Measurements from ENCODE around the gene POMC.
"Not testable (repeated sequence)": the region's sequence is repeated elsewhere in the genome, so short reads cannot be mapped to it uniquely, and the experiment has no call there.

The POMC gene

GRCh38 chr2:25168256-25169072 is at the start of gene POMC:
Gene POMC, minus strand, starts transcription at chr2:25168580. Its CDS starts 3,808 bp downstream, at chr2:25164772.
- H3K27ac ChIP-seq: no peak within 1 kb of the TSS
- ChIA-PET CTCF (interaction anchor here (0.6 to 0.7 kb wide), 3 partner anchors 193 to 1153 kb away, joined by 3 to 4 read pairs (median 3); no protein-coding TSS in a partner anchor), POLR2A (ENCODE audit: low non-redundant PET) (no interaction called here)
- no peak for TF ChIP-seq CTCF (conservative IDR thresholded peaks at IDR 0.05; ENCODE audit: low read depth)
- DNase-seq (ENCODE audit: low spot score): peak; percentile 7

- no peak for TF ChIP-seq CTCF (conservative IDR thresholded peaks at IDR 0.05; ENCODE audit: low read depth)
- ChIA-PET CTCF (no interaction called here), POLR2A (ENCODE audit: low non-redundant PET) (no interaction called here)
- H3K27ac ChIP-seq: no peak overlapping the region
- DNase-seq (ENCODE audit: low spot score): no peak
Measured at GRCh38 chr2:25218100-25218499, 49.7 kb upstream of the POMC start.

- POLR2A ChIA-PET (ENCODE audit: low non-redundant PET): no interaction called here
- no peak for TF ChIP-seq CTCF (conservative IDR thresholded peaks at IDR 0.05; ENCODE audit: low read depth)
- H3K27ac ChIP-seq: no peak overlapping the region
- DNase-seq (ENCODE audit: low spot score): no peak
- CTCF ChIA-PET: interaction anchor here (0.6 to 0.7 kb wide), 2 partner anchors 36 to 545 kb away, joined by 3 read pairs; no protein-coding TSS in a partner anchor
Measured at GRCh38 chr2:25215948-25216679, 47.7 kb upstream of the POMC start.

- no peak for DNase-seq (ENCODE audit: low spot score)
- no peak overlapping the region for H3K27ac ChIP-seq
- TF ChIP-seq CTCF (conservative IDR thresholded peaks at IDR 0.05; ENCODE audit: low read depth): no peak
- ChIA-PET CTCF (no interaction called here), POLR2A (ENCODE audit: low non-redundant PET) (no interaction called here)
Measured at GRCh38 chr2:25215232-25215631, 46.9 kb upstream of the POMC start.

GRCh38 chr2:25213229-25213628 is 44.8 kb upstream of the POMC start:
- POLR2A ChIA-PET (ENCODE audit: low non-redundant PET): no interaction called here
- no peak overlapping the region for H3K27ac ChIP-seq
- no peak for TF ChIP-seq CTCF (conservative IDR thresholded peaks at IDR 0.05; ENCODE audit: low read depth)
- CTCF ChIA-PET: interaction anchor here (0.6 kb wide), 1 partner anchor 157 kb away, joined by 4 read pairs; no protein-coding TSS in a partner anchor
- DNase-seq (ENCODE audit: low spot score): no peak

GRCh38 chr2:25210923-25211322 is 42.5 kb upstream of the POMC start:
- DNase-seq (ENCODE audit: low spot score); CTCF ChIA-PET; POLR2A ChIA-PET (ENCODE audit: low non-redundant PET); H3K27ac ChIP-seq: not testable (repeated sequence)

Measured in RWPE1 (cell line).